Kidney (tissue), 14 donors: ENCODE measurements around the gene PIGV. TPM values are rescaled to one million over a fixed set of nuclear protein-coding genes. Genes with fewer than 3 reads are reported as not detected.
"Not testable (repeated sequence)": the region's sequence is repeated elsewhere in the genome, so short reads cannot be mapped to it uniquely, and the experiment has no call there.

ENCODE experiments used
- DNase-seq, 5 donors: peaks; one replicate each; pipeline ENCODE4 v3.0.0-alpha.2; 2013 to 2020
- FAIRE-seq: peaks from 2 replicates; lab custom pipeline; 2012; peaks lifted over from hg19 to GRCh38; lab: Jason Lieb, UNC
- H3K27ac ChIP-seq, 2 donors: one replicate each; pipeline ENCODE4 v1.7.0; 2013; ENCODE audit warnings: low read depth in 2 of 2, low read length in 2 of 2, inconsistent platforms in 1 of 2
- H3K27me3 ChIP-seq: one replicate; pipeline ENCODE4 v1.7.1; 2013; ENCODE audit warnings: low read length, inconsistent platforms; ENCODE audit not compliant: control insufficient read depth, insufficient read depth
- H3K36me3 ChIP-seq, 3 donors: one replicate each; pipeline versions ENCODE4 v1.7.0 to v1.7.1; 2013; ENCODE audit warnings: low read length in 3 of 3, control low read depth in 1 of 3, inconsistent platforms in 1 of 3; ENCODE audit not compliant: insufficient read depth in 3 of 3, control insufficient read depth in 2 of 3
- H3K4me1 ChIP-seq, 3 donors: one replicate each; pipeline versions ENCODE4 v1.7.0 to v1.7.1; 2013; ENCODE audit warnings: low read length in 3 of 3, inconsistent platforms in 1 of 3, low read depth in 1 of 3; ENCODE audit not compliant: control insufficient read depth in 2 of 3, insufficient read depth in 2 of 3
- H3K4me3 ChIP-seq, 3 donors: one replicate each; pipeline versions ENCODE4 v1.7.0 to v1.8.1; 2013; ENCODE audit warnings: low read length in 3 of 3, control low read depth in 1 of 3, inconsistent platforms in 1 of 3
- H3K9ac ChIP-seq, 3 donors: one replicate each; pipeline versions ENCODE4 v1.7.0 to v1.7.1; 2013; ENCODE audit warnings: low read length in 3 of 3, control low read depth in 1 of 3, inconsistent platforms in 1 of 3
- H3K9me3 ChIP-seq, 3 donors: one replicate each; pipeline versions ENCODE4 v1.7.0 to v1.7.1; 2013; ENCODE audit warnings: low read length in 3 of 3, control low read depth in 1 of 3, inconsistent platforms in 1 of 3; ENCODE audit not compliant: control insufficient read depth in 2 of 3, insufficient read depth in 1 of 3
- intact Hi-C: fragments of 100-400 bp; cut with DNase I; formaldehyde crosslinking; loops from one replicate; pipeline ENCODE4 v1.11.1; 2022
- polyA plus RNA-seq: library from polyadenylated mRNA; stranded (reverse); fragments of 350-450 nt; fragmentation: Illumina TruSeq; extraction: RNeasy Lipid Tissue Mini Kit (QIAGEN cat#74804); gene quantifications from one replicate; pipeline ENCODE4 v1.2.3, GENCODE V29; 2014; ENCODE audit warnings: low read depth, low replicate concordance; ENCODE audit not compliant: insufficient read depth
- total RNA-seq: library from RNA; stranded (reverse); fragmentation: NEBNext Ultra II Directional; extraction: Animal tissue kit (Norgen Biotek cat#: 25700); gene quantifications from one replicate; pipeline ENCODE4 v1.2.1, GENCODE V29; 2021
- TF ChIP-seq, protein P1 (sequence below): IDR thresholded peaks from 3 replicates; pipeline ENCODE4 v1.5.1; 2012; ENCODE audit warnings: mild to moderate bottlenecking, moderate library complexity, borderline replicate concordance; ENCODE audit not compliant: insufficient read depth; ENCODE audit errors: extremely low read depth
- donor health status: control.
- donor health status: control.
- donor health status: control.
- donor health status: control.
- donor health status: control.
- donor health status: DM: yes; HTN: yes; CAD: no.
- donor health status: Normal renal cell carcinoma (clear cell type).

Gene PIGV
- total and polyA plus RNA-seq, 2 donors from 2014 or later: 13.8 to 15.5 TPM

GRCh38 chr1:26832249-26832960 lies 44.7 kb downstream of the PIGV start:
- no peak for FAIRE-seq
- Histone ChIP-seq H3K27ac (no peak overlapping the region), H3K9ac (no peak overlapping the region), H3K36me3 (peaks cover 0 to 23% (median 3%) of the 10 kb centered on the region in 3 donors), H3K4me3 (no peak overlapping the region), H3K4me1 (peaks cover 0 to 12% (median 4%) of the 10 kb centered on the region in 3 donors), H3K9me3 (no peaks in the 10 kb centered on the region), H3K27me3 (no peaks in the 10 kb centered on the region)
- DNase-seq: no peak
- intact Hi-C loops: no loop called here
- TF ChIP-seq, protein P1, sequence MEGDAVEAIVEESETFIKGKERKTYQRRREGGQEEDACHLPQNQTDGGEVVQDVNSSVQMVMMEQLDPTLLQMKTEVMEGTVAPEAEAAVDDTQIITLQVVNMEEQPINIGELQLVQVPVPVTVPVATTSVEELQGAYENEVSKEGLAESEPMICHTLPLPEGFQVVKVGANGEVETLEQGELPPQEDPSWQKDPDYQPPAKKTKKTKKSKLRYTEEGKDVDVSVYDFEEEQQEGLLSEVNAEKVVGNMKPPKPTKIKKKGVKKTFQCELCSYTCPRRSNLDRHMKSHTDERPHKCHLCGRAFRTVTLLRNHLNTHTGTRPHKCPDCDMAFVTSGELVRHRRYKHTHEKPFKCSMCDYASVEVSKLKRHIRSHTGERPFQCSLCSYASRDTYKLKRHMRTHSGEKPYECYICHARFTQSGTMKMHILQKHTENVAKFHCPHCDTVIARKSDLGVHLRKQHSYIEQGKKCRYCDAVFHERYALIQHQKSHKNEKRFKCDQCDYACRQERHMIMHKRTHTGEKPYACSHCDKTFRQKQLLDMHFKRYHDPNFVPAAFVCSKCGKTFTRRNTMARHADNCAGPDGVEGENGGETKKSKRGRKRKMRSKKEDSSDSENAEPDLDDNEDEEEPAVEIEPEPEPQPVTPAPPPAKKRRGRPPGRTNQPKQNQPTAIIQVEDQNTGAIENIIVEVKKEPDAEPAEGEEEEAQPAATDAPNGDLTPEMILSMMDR: no peak

DNA sequence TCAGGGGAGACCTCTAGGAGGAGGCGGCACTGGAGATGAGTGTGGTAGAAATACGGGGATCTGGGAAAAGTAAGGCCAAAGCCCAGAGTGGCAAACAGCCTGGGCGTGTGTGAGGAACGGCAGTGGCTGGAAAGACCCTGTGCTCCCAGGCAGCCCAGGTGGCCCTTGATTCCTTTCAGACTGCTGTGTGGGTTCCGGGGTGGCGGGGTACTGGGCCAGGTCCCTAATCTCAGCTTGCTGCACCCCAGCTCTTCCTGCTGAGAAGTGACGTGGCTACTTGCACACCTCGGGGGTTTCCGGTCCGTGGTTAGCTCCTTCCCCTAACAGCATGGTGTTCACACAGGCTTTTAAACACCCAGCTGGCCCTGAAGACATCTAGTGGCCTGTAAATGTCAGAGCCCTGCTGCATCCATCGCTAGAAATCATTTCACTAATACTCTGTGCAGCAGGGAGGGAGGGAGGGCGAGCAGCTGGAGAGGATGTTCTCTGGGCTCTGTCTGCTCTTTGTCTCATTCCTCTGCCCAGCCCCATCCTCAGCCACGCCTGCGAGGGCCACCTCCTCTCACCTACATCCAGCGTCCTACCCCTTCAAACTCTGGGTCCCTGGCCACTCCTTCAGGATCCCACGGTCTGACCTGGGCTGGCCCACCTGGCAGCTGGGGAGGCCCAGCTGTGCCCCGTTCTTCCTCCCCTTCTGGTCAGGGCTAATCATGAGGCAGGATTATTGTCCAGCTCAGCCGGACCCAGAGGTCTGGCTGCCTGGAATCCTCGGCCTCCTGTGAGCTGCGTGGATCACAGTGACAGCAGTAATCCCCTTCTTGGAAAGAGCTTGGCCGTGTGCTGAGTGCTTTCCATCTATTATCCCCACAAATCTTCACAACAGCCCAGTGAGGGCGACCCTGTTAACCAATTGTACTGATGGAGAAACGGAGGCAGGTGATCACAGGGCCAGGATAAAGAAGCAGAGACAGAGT lies 46.0 kb downstream of the PIGV start:
- H3K4me1 ChIP-seq: peaks cover 0 to 7% (median 1%) of the 10 kb centered on the region in 3 donors
- H3K4me3 ChIP-seq: no peak overlapping the region
- no peaks in the 10 kb centered on the region for H3K27me3 ChIP-seq
- intact Hi-C loops: no loop called here
- no peak for FAIRE-seq
- no peak overlapping the region for H3K9ac ChIP-seq
- TF ChIP-seq, protein P1: no peak
- peak overlapping the region in 1 of 2 donors; percentile 32 for H3K27ac ChIP-seq
- H3K36me3 ChIP-seq: peaks cover 0 to 26% (median 3%) of the 10 kb centered on the region in 3 donors
- peak in 1 of 5 donors; percentile 83 for DNase-seq
- no peaks in the 10 kb centered on the region for H3K9me3 ChIP-seq

GRCh38 chr1:26837665-26838064 lies 49.9 kb downstream of the PIGV start:
- DNase-seq, FAIRE-seq, H3K9ac ChIP-seq, H3K27me3 ChIP-seq, H3K9me3 ChIP-seq, H3K27ac ChIP-seq, H3K4me1 ChIP-seq, intact Hi-C loops, H3K4me3 ChIP-seq: not testable (repeated sequence)
- H3K36me3 ChIP-seq: peaks cover 3 to 18% (median 10%) of the 10 kb centered on the region in 3 donors
